WTC11 (cell line): Measurements from ENCODE around the gene RAB34. TPM values are rescaled to one million over a fixed set of nuclear protein-coding genes. Genes with fewer than 3 reads are reported as not detected.
A peak's percentile ranks its signal among the peaks of the same experiment; 100 is the strongest.

ENCODE experiments used
- ATAC-seq: fragments of 200-7000 bp; cut with Tn5 transposase; 2 replicates; pipeline ENCODE4 v1.10.0; 2021; ENCODE audit warnings: mild to moderate bottlenecking, moderate library complexity
- CTCF ChIA-PET: fragments of 300-600 bp; sonication (Branson Sonifier 250); formaldehyde crosslinking; loops from one replicate; lab custom pipeline; 2021; ENCODE audit warnings: antibody characterized with exemption; lab: Charles Lee
- POLR2A ChIA-PET: fragments of 350-600 bp; sonication (Branson Sonifier 250); formaldehyde crosslinking; loops from one replicate; lab custom pipeline; 2021; ENCODE audit warnings: antibody characterized with exemption; lab: Charles Lee
- DNase-seq: peaks from one replicate; pipeline ENCODE4 v3.0.0; 2021; ENCODE audit warnings: low spot score
- H3K27ac Mint-ChIP-seq: 2 replicates; pipeline ENCODE4 v1.8.0; 2021; ENCODE audit warnings: mixed read lengths
- H3K27me3 Mint-ChIP-seq: 2 replicates; pipeline ENCODE4 v1.8.0; 2021; ENCODE audit warnings: low read depth, mild to moderate bottlenecking, moderate library complexity, mixed read lengths
- H3K36me3 Mint-ChIP-seq: 2 replicates; pipeline ENCODE4 v1.8.0; 2021; ENCODE audit warnings: mixed read lengths
- H3K4me1 Mint-ChIP-seq: 2 replicates; pipeline ENCODE4 v1.8.0; 2022; ENCODE audit warnings: mixed read lengths
- H3K4me3 Mint-ChIP-seq: 2 replicates; pipeline ENCODE4 v1.8.0; 2021; ENCODE audit warnings: mild to moderate bottlenecking, moderate library complexity, mixed read lengths
- H3K9me3 Mint-ChIP-seq: 2 replicates; pipeline ENCODE4 v1.8.0; 2021; ENCODE audit warnings: mixed read lengths
- AR ChIP-seq: fragments of 250-450 bp; sonication (Bioruptor Pico); IDR thresholded peaks from 2 replicates; pipeline ENCODE4 v1.9.0; 2021; ENCODE audit warnings: mild to moderate bottlenecking
- ERG ChIP-seq: fragments of 250-450 bp; sonication (Bioruptor Pico); IDR thresholded peaks from 2 replicates; pipeline ENCODE4 v1.8.0; 2021; ENCODE audit warnings: mild to moderate bottlenecking
- FOXP1 ChIP-seq: sonication (generic); formaldehyde crosslinking; IDR thresholded peaks from 2 replicates; pipeline ENCODE4 v1.8.0; 2022; ENCODE audit warnings: missing genetic modification reagents, mild to moderate bottlenecking, moderate library complexity, borderline replicate concordance
- KAT7 ChIP-seq: sonication (generic); formaldehyde crosslinking; IDR thresholded peaks from 2 replicates; pipeline ENCODE4 v1.8.1; 2023; ENCODE audit warnings: missing genetic modification reagents, mild to moderate bottlenecking, borderline replicate concordance
- MLX ChIP-seq: sonication (generic); formaldehyde crosslinking; IDR thresholded peaks from 2 replicates; pipeline ENCODE4 v1.8.1; 2023; ENCODE audit warnings: mild to moderate bottlenecking, missing genetic modification reagents, moderate library complexity
- NFYB ChIP-seq: sonication (generic); formaldehyde crosslinking; conservative IDR thresholded peaks from 2 replicates; pipeline ENCODE4 v1.8.0; 2022; ENCODE audit warnings: low read depth, missing genetic modification reagents
- SMAD3 ChIP-seq: sonication (generic); formaldehyde crosslinking; IDR thresholded peaks from 2 replicates; pipeline ENCODE4 v1.8.0; 2022; ENCODE audit warnings: missing genetic modification reagents, mild to moderate bottlenecking, borderline replicate concordance
- ZMAT4 ChIP-seq: fragments of 250-450 bp; sonication (Bioruptor Pico); IDR thresholded peaks from 2 replicates; pipeline ENCODE4 v1.9.0; 2021; ENCODE audit warnings: mild to moderate bottlenecking
- ZNF232 ChIP-seq: sonication (generic); formaldehyde crosslinking; IDR thresholded peaks from 2 replicates; pipeline ENCODE4 v1.8.0; 2022; ENCODE audit warnings: mild to moderate bottlenecking, missing genetic modification reagents
- ZNF281 ChIP-seq: sonication (generic); formaldehyde crosslinking; IDR thresholded peaks from 2 replicates; pipeline ENCODE4 v1.8.0; 2023; ENCODE audit warnings: mild to moderate bottlenecking, missing genetic modification reagents
- ZNF317 ChIP-seq: sonication (generic); formaldehyde crosslinking; IDR thresholded peaks from 2 replicates; pipeline ENCODE4 v1.8.1; 2023; ENCODE audit warnings: low read depth, mild to moderate bottlenecking, moderate library complexity, missing genetic modification reagents, borderline replicate concordance
- ZNF425 ChIP-seq: fragments of 250-450 bp; sonication (Bioruptor Pico); conservative IDR thresholded peaks from 2 replicates; pipeline ENCODE4 v1.9.0; 2021; ENCODE audit warnings: mild to moderate bottlenecking
- ZNF671 ChIP-seq: fragments of 250-450 bp; sonication (Bioruptor Pico); IDR thresholded peaks from 2 replicates; pipeline ENCODE4 v1.8.0; 2021; ENCODE audit warnings: mild to moderate bottlenecking
- total RNA-seq: library from RNA; stranded (reverse); gene quantifications from 3 replicates; pipeline ENCODE4 v1.2.3, GENCODE V29; 2021
- TF ChIP-seq, protein P1 (sequence below): sonication (generic); formaldehyde crosslinking; IDR thresholded peaks from 2 replicates; pipeline ENCODE4 v1.8.0; 2023; ENCODE audit warnings: missing genetic modification reagents
- TF ChIP-seq, protein P2 (sequence below): sonication (generic); formaldehyde crosslinking; IDR thresholded peaks from 2 replicates; pipeline ENCODE4 v1.8.0; 2022; ENCODE audit warnings: mild to moderate bottlenecking, missing genetic modification reagents

The RAB34 gene
- total RNA-seq, 1 experiment from 2014 or later, result 181 TPM

- TF ChIP-seq ZNF232 (CRISPR knock-in tag), result peak; percentile 72
- TF ChIP-seq SMAD3 (CRISPR knock-in tag), result peak; percentile 79; the same call in 1 of the 2 replicates
- peak; percentile 86 for TF ChIP-seq AR (CRISPR knock-in tag)
- TF ChIP-seq, protein P1, sequence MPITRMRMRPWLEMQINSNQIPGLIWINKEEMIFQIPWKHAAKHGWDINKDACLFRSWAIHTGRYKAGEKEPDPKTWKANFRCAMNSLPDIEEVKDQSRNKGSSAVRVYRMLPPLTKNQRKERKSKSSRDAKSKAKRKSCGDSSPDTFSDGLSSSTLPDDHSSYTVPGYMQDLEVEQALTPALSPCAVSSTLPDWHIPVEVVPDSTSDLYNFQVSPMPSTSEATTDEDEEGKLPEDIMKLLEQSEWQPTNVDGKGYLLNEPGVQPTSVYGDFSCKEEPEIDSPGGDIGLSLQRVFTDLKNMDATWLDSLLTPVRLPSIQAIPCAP (CRISPR knock-in tag), result 0 out of 2 replicates have a peak, but pooled peaks have one; percentile 54
- peak; percentile 90; the same call in 1 of the 2 replicates for TF ChIP-seq KAT7 (CRISPR knock-in tag)
- peak; percentile 90 for TF ChIP-seq ERG (CRISPR knock-in tag)
- TF ChIP-seq ZNF281 (CRISPR knock-in tag), result peak; percentile 36; the same call in 1 of the 2 replicates
- TF ChIP-seq FOXP1 (CRISPR knock-in tag), result peak; percentile 80
- TF ChIP-seq, all 79 proteins: peak for 39
These were observed 8.1 kb upstream of the RAB34 start (continued) for GRCh38 chr17:28725660-28726225.

- peak; percentile 0 for ATAC-seq
- CTCF ChIA-PET, result interaction anchor here (0.6 to 12.2 kb wide), 10 partner anchors 8 to 391 kb away, joined by 5 to 541 read pairs (median 19); partner anchors contain the start of genes PHF12, PROCA1 and TRAF4
- DNase-seq, result no peak
- no peak for TF ChIP-seq MLX (CRISPR knock-in tag)
- TF ChIP-seq, protein P2, sequence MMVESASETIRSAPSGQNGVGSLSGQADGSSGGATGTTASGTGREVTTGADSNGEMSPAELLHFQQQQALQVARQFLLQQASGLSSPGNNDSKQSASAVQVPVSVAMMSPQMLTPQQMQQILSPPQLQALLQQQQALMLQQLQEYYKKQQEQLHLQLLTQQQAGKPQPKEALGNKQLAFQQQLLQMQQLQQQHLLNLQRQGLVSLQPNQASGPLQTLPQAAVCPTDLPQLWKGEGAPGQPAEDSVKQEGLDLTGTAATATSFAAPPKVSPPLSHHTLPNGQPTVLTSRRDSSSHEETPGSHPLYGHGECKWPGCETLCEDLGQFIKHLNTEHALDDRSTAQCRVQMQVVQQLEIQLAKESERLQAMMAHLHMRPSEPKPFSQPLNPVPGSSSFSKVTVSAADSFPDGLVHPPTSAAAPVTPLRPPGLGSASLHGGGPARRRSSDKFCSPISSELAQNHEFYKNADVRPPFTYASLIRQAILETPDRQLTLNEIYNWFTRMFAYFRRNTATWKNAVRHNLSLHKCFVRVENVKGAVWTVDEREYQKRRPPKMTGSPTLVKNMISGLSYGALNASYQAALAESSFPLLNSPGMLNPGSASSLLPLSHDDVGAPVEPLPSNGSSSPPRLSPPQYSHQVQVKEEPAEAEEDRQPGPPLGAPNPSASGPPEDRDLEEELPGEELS (CRISPR knock-in tag), result no peak
- TF ChIP-seq NFYB, result no peak
- TF ChIP-seq ZNF671 (CRISPR knock-in tag), result peak; percentile 20; the same call in 1 of the 2 replicates
- TF ChIP-seq AR (CRISPR knock-in tag), result peak; percentile 56; the same call in 1 of the 2 replicates
- TF ChIP-seq ZNF425 (CRISPR knock-in tag), result peak; percentile 80; the same call in 1 of the 2 replicates
- no peak for TF ChIP-seq ZNF317 (CRISPR knock-in tag)
- 0 out of 2 replicates have a peak, but pooled peaks have one; percentile 19 for TF ChIP-seq ZMAT4 (CRISPR knock-in tag)
These were observed 7.5 kb upstream of the RAB34 start for GRCh38 chr17:28725166-28725659.

More at GRCh38 chr17:28725166-28725659, 7.5 kb upstream of the RAB34 start:
- no peaks in the 10 kb centered on the region for H3K27me3 Mint-ChIP-seq
- peak overlapping the region; percentile 98 for H3K27ac Mint-ChIP-seq
- no peaks in the 10 kb centered on the region for H3K9me3 Mint-ChIP-seq
- peaks cover 43% of the 10 kb centered on the region for H3K36me3 Mint-ChIP-seq
- H3K4me3 Mint-ChIP-seq, result peak overlapping the region; percentile 93
- peaks cover 54% of the 10 kb centered on the region for H3K4me1 Mint-ChIP-seq
- POLR2A ChIA-PET, result interaction anchor here (0.5 to 6.4 kb wide), 8 partner anchors 14 to 455 kb away, joined by 3 to 310 read pairs (median 10); partner anchors contain the start of genes FAM222B, MYO18A, PHF12 and PROCA1
